Stimulated activated CD4-positive, alpha-beta T cell treated with anti-CD3 and anti-CD28 coated beads, Interleukin-12 subunit alpha, Interleukin-12 subunit beta, amount 100 ng/mL, for 4 hours (primary cell): ENCODE data around the gene ATP7B.

ENCODE experiments used
- DNase-seq: peaks from one replicate; pipeline ENCODE4 v3.0.0-alpha.2; 2020

Gene ATP7B

GRCh38 chr13:51942189-51942588 is 69.1 kb downstream of the ATP7B start:
- no peak for DNase-seq

- no peak for DNase-seq
Measured at GRCh38 chr13:51938454-51938853, 72.8 kb downstream of the ATP7B start.

- no peak for DNase-seq
Measured at GRCh38 chr13:51937320-51938290, 73.6 kb downstream of the ATP7B start.

- no peak for DNase-seq
Measured at GRCh38 chr13:51935326-51936171, 75.7 kb downstream of the ATP7B start.

GRCh38 chr13:51934461-51935087 is 76.7 kb downstream of the ATP7B start:
- DNase-seq: no peak

GRCh38 chr13:51933466-51934058 is 77.7 kb downstream of the ATP7B start:
- DNase-seq: no peak

- no peak for DNase-seq
Measured at GRCh38 chr13:51932231-51932630, 79.0 kb downstream of the ATP7B start.

- DNase-seq: no peak
Measured at GRCh38 chr13:51931606-51932005, 79.6 kb downstream of the ATP7B start.

- no peak for DNase-seq
Measured at GRCh38 chr13:51929699-51930098, 81.6 kb downstream of the ATP7B start.

- DNase-seq: no peak
Measured at GRCh38 chr13:51928231-51928630, 83.0 kb downstream of the ATP7B start.

- no peak for DNase-seq
Measured at GRCh38 chr13:51927129-51927528, 84.1 kb downstream of the ATP7B start.

- DNase-seq: no peak
Measured at GRCh38 chr13:51926528-51926885, 84.7 kb downstream of the ATP7B start.

- DNase-seq: no peak
Measured at GRCh38 chr13:51925865-51926527, 85.3 kb downstream of the ATP7B start.

GRCh38 chr13:51924756-51925544 is 86.3 kb downstream of the ATP7B start:
- no peak for DNase-seq

- no peak for DNase-seq
Measured at GRCh38 chr13:51923983-51924539, 87.2 kb downstream of the ATP7B start.

- no peak for DNase-seq
Measured at GRCh38 chr13:51922771-51923480, 88.3 kb downstream of the ATP7B start.

GRCh38 chr13:51921790-51922740 is 89.2 kb downstream of the ATP7B start:
- DNase-seq: no peak

- no peak for DNase-seq
Measured at GRCh38 chr13:51920786-51921185, 90.5 kb downstream of the ATP7B start.

- no peak for DNase-seq
Measured at GRCh38 chr13:51920267-51920666, 91.0 kb downstream of the ATP7B start.
